Osteocyte (in vitro differentiated cells): ENCODE results near the gene ING4. TPM values are rescaled to one million over a fixed set of nuclear protein-coding genes. Genes with fewer than 3 reads are reported as not detected.

Source experiments
- DNase-seq: peaks from one replicate; pipeline ENCODE4 v3.0.0; 2021; ENCODE audit warnings: mixed read lengths; ENCODE audit not compliant: unreplicated experiment; ENCODE audit errors: extremely low spot score
- H3K27ac Mint-ChIP-seq: one replicate; pipeline ENCODE4 v1.8.0; 2021; ENCODE audit warnings: mild to moderate bottlenecking, mixed read lengths; ENCODE audit not compliant: unreplicated experiment
- H3K27me3 Mint-ChIP-seq: one replicate; pipeline ENCODE4 v1.8.0; 2021; ENCODE audit warnings: mixed read lengths; ENCODE audit not compliant: unreplicated experiment
- H3K36me3 Mint-ChIP-seq: one replicate; pipeline ENCODE4 v1.8.0; 2021; ENCODE audit warnings: mixed read lengths; ENCODE audit not compliant: unreplicated experiment
- H3K4me1 Mint-ChIP-seq: one replicate; pipeline ENCODE4 v1.8.0; 2021; ENCODE audit warnings: mixed read lengths; ENCODE audit not compliant: unreplicated experiment
- H3K4me3 Mint-ChIP-seq: one replicate; pipeline ENCODE4 v1.8.0; 2021; ENCODE audit warnings: mild to moderate bottlenecking, moderate library complexity, mixed read lengths; ENCODE audit not compliant: unreplicated experiment
- H3K9me3 Mint-ChIP-seq: one replicate; pipeline ENCODE4 v1.8.0; 2021; ENCODE audit warnings: mixed read lengths; ENCODE audit not compliant: unreplicated experiment
- CTCF ChIP-seq: fragments of 200-600 bp; sonication (generic); IDR thresholded peaks from 2 replicates; pipeline ENCODE4 v1.5.0; 2021; ENCODE audit warnings: antibody characterized with exemption, mild to moderate bottlenecking, moderate library complexity
- total RNA-seq: library from RNA; stranded (reverse); gene quantifications from 2 replicates; pipeline ENCODE4 v1.2.1, GENCODE V29; 2021

The ING4 gene
- total RNA-seq, 1 donor from 2014 or later = 56.7 TPM

GRCh38 chr12:6638305-6638704 lies 24.6 kb downstream of the ING4 start:
- peaks cover 22% of the 10 kb centered on the region for H3K4me1 Mint-ChIP-seq
- no peak overlapping the region for H3K27ac Mint-ChIP-seq
- peaks cover 11% of the 10 kb centered on the region for H3K27me3 Mint-ChIP-seq
- no peaks in the 10 kb centered on the region for H3K36me3 Mint-ChIP-seq
- no peak overlapping the region for H3K4me3 Mint-ChIP-seq
- H3K9me3 Mint-ChIP-seq = no peaks in the 10 kb centered on the region
- DNase-seq = no peak
- no peak for TF ChIP-seq CTCF

GRCh38 chr12:6635856-6636531 lies 26.9 kb downstream of the ING4 start, which contains the start of gene LPAR5:
TSS of gene LPAR5 (minus strand) at chr12:6635959. CDS start at chr12:6621248, 14,711 bp downstream.
- Mint-ChIP-seq H3K4me1 (peaks cover 40% of the 10 kb centered on the region), H3K27me3 (no peaks in the 10 kb centered on the region), H3K36me3 (no peaks in the 10 kb centered on the region), H3K27ac (peak within 1 kb of the TSS; percentile 80), H3K9me3 (no peaks in the 10 kb centered on the region), H3K4me3 (peak within 1 kb of the TSS; percentile 2)
- DNase-seq = no peak
- no peak for TF ChIP-seq CTCF

- no peak for DNase-seq
- Mint-ChIP-seq H3K4me1 (peaks cover 44% of the 10 kb centered on the region), H3K27ac (peak overlapping the region; percentile 80), H3K27me3 (no peaks in the 10 kb centered on the region), H3K9me3 (no peaks in the 10 kb centered on the region), H3K36me3 (no peaks in the 10 kb centered on the region), H3K4me3 (no peak overlapping the region)
- TF ChIP-seq CTCF = no peak
Observed at GRCh38 chr12:6635375-6635855, 27.5 kb downstream of the ING4 start.

- no peaks in the 10 kb centered on the region for H3K9me3 Mint-ChIP-seq
- peak overlapping the region; percentile 80 for H3K27ac Mint-ChIP-seq
- TF ChIP-seq CTCF = no peak
- H3K4me3 Mint-ChIP-seq = no peak overlapping the region
- H3K27me3 Mint-ChIP-seq = no peaks in the 10 kb centered on the region
- peaks cover 44% of the 10 kb centered on the region for H3K4me1 Mint-ChIP-seq
- H3K36me3 Mint-ChIP-seq = no peaks in the 10 kb centered on the region
- no peak for DNase-seq
Observed at GRCh38 chr12:6632026-6632983, 30.6 kb downstream of the ING4 start.

- Mint-ChIP-seq H3K4me3 (no peak overlapping the region), H3K4me1 (peaks cover 43% of the 10 kb centered on the region), H3K9me3 (no peaks in the 10 kb centered on the region), H3K36me3 (no peaks in the 10 kb centered on the region), H3K27me3 (no peaks in the 10 kb centered on the region), H3K27ac (peak overlapping the region; percentile 80)
- no peak for TF ChIP-seq CTCF
- no peak for DNase-seq
Observed at GRCh38 chr12:6631549-6631961, 31.4 kb downstream of the ING4 start.
